Peyer's patch (tissue), 4 donors: ENCODE measurements around the gene CDRT4. TPM values are rescaled to one million over a fixed set of nuclear protein-coding genes. Genes with fewer than 3 reads are reported as not detected.
A peak's percentile ranks its signal among the peaks of the same experiment; 100 is the strongest.

Experiments
- DNase-seq, 3 donors: peaks; one replicate each; pipeline ENCODE4 v3.0.0-alpha.2; 2017 to 2019
- H3K27ac ChIP-seq, 4 donors: fragments of 200-600 bp; sonication (generic); one replicate each; pipeline ENCODE4 v1.5.1; 2016 to 2019
- H3K27me3 ChIP-seq, 2 donors: fragments of 200-600 bp; sonication (generic); one replicate each; pipeline ENCODE4 v1.5.1; 2019
- H3K36me3 ChIP-seq, 3 donors: fragments of 200-600 bp; sonication (generic); one replicate each; pipeline ENCODE4 v1.5.1; 2016 to 2019
- H3K4me1 ChIP-seq, 4 donors: fragments of 200-600 bp; sonication (generic); one replicate each; pipeline ENCODE4 v1.5.1; 2016 to 2019
- H3K4me3 ChIP-seq, 4 donors: fragments of 200-600 bp; sonication (generic); 1 replicate in 3 of 4; 2 replicates in 1 of 4; pipeline ENCODE4 v1.5.1; 2016 to 2019; ENCODE audit warnings: mild to moderate bottlenecking in 1 of 4
- H3K9me3 ChIP-seq, 4 donors: fragments of 200-600 bp; sonication (generic); one replicate each; pipeline ENCODE4 v1.5.1; 2016 to 2019; ENCODE audit warnings: mild to moderate bottlenecking in 1 of 4
- CTCF ChIP-seq, 6 experiments: fragments of 450-650 bp in 4 of 6; fragments of 200-600 bp in 2 of 6; sonication (generic) in 1 of 6; IDR thresholded peaks; one replicate each; pipeline ENCODE4 v1.5.1; 2017 to 2019; ENCODE audit warnings: antibody characterized with exemption in 6 of 6, mild to moderate bottlenecking in 3 of 6, moderate library complexity in 1 of 6
- POLR2A ChIP-seq, 2 donors: fragments of 450-650 bp; IDR thresholded peaks; one replicate each; pipeline ENCODE4 v1.5.1; 2017; ENCODE audit warnings: antibody characterized with exemption in 2 of 2, mild to moderate bottlenecking in 2 of 2, moderate library complexity in 2 of 2
- total RNA-seq, 4 donors: library from RNA; depleted of rRNA; stranded (reverse); fragments of >200 nt; gene quantifications; one replicate each; pipeline ENCODE4 v1.1.0, GENCODE V29; 2016

Gene CDRT4
- total RNA-seq, 4 donors from 2014 or later = 17.9 to 28.5 (median 26.4) TPM; not detected in 1

DNA sequence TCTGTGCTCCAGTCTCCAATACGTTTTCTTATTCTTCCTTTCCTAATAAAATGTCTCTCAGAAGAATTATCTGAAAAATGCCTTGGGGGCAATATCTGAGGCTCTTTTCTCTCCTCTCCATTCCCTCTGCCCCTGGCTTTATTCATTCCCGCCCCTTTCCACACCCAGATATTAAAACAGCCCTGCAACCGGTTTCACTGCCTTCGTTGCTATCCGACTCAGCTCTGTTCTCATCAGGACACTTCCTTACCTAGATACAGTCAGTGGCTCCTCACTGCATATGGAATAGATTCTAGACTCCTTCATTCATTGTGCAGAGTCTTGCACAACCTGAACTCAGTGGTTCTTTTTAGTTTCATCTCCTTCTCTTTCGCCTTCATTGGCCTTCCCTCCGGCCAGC is 74.0 kb downstream of the CDRT4 start:
- no peak for DNase-seq
- H3K4me3 ChIP-seq = no peak overlapping the region
- no peaks in the 10 kb centered on the region for H3K27me3 ChIP-seq
- peaks cover 0 to 5% (median 0%) of the 10 kb centered on the region in 4 donors for H3K4me1 ChIP-seq
- no peaks in the 10 kb centered on the region for H3K9me3 ChIP-seq
- H3K27ac ChIP-seq = no peak overlapping the region
- no peaks in the 10 kb centered on the region for H3K36me3 ChIP-seq
- TF ChIP-seq POLR2A (IDR thresholded peaks at IDR 0.05) = no peak
- no peak for TF ChIP-seq CTCF (IDR thresholded peaks at IDR 0.05)

DNA sequence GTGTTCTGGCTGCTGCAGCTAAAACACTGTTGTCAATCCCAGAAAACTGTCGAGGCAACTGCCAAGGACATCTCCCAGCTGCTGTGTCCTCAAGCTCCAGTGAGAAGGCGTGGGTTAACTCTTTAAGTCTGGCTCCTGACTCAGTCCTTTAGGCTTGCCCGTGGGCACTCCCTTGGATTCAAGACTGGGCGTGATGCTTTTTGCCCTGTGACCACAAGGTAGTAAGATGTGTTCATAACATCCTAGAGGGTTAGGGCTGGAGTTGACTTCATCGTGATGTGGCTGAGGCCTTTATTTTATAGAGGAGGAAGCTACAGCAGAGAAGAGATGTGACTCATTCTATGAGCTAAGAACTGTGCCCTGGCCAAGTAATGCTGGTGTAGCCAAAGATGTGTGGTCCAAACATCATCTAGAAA is 75.1 kb downstream of the CDRT4 start:
- Histone ChIP-seq H3K4me3 (no peak overlapping the region), H3K9me3 (no peaks in the 10 kb centered on the region), H3K27me3 (no peaks in the 10 kb centered on the region), H3K27ac (peak overlapping the region in 2 of 4 donors; percentile 59 to 62), H3K4me1 (no peaks in the 10 kb centered on the region), H3K36me3 (no peaks in the 10 kb centered on the region)
- peak in 1 of 3 donors; percentile 58 for DNase-seq
- TF ChIP-seq POLR2A (IDR thresholded peaks at IDR 0.05) = no peak
- no peak for TF ChIP-seq CTCF (IDR thresholded peaks at IDR 0.05)

- H3K27me3 ChIP-seq = no peaks in the 10 kb centered on the region
- H3K27ac ChIP-seq = no peak overlapping the region
- DNase-seq = no peak
- no peak overlapping the region for H3K4me3 ChIP-seq
- no peak for TF ChIP-seq CTCF (IDR thresholded peaks at IDR 0.05)
- TF ChIP-seq POLR2A (IDR thresholded peaks at IDR 0.05) = no peak
- no peaks in the 10 kb centered on the region for H3K36me3 ChIP-seq
- H3K4me1 ChIP-seq = peaks cover 0 to 11% (median 0%) of the 10 kb centered on the region in 4 donors
- no peaks in the 10 kb centered on the region for H3K9me3 ChIP-seq
These were observed 78.9 kb downstream of the CDRT4 start for GRCh38 chr17:15388356-15389041.

- no peaks in the 10 kb centered on the region for H3K36me3 ChIP-seq
- H3K27ac ChIP-seq = no peak overlapping the region
- peaks cover 0 to 24% (median 2%) of the 10 kb centered on the region in 4 donors for H3K4me1 ChIP-seq
- H3K9me3 ChIP-seq = no peaks in the 10 kb centered on the region
- H3K27me3 ChIP-seq = no peaks in the 10 kb centered on the region
- no peak overlapping the region for H3K4me3 ChIP-seq
- no peak for DNase-seq
- TF ChIP-seq CTCF (IDR thresholded peaks at IDR 0.05) = no peak
- TF ChIP-seq POLR2A (IDR thresholded peaks at IDR 0.05) = no peak
These were observed 81.3 kb downstream of the CDRT4 start for GRCh38 chr17:15386083-15386482.

Other genes starting within 250 kb of the CDRT4 start
- gene PMP22, start 202.3 kb downstream of the CDRT4 start, total RNA-seq = 100 to 1,000 TPM in 3 of 4 donors, 10 to 100 TPM in 1; 37.1 to 474 (median 298) TPM
- gene TEKT3, start 126.0 kb downstream of the CDRT4 start, total RNA-seq = 1 to 10 TPM in 2 of 4 donors, not detected in 2; 2.5 to 3.9 TPM
- 10 to 100 TPM; 17.3 to 53.2 (median 31.0) TPM for gene TVP23C, start 95.9 kb upstream of the CDRT4 start, total RNA-seq
- gene FBXW10B, start 152.1 kb upstream of the CDRT4 start, total RNA-seq = 1 to 10 TPM in 2 of 4 donors, under 1 TPM in 2; 0.53 to 9.9 (median 4.6) TPM
- 10 to 100 TPM; 12.4 to 17.8 (median 17.2) TPM for gene TRIM16, start 216.7 kb upstream of the CDRT4 start, total RNA-seq
- 10 to 100 TPM in 2 of 4 donors, 1 to 10 TPM in 2; 4.6 to 34.7 (median 7.8) TPM for gene ZNF286A, start 232.1 kb upstream of the CDRT4 start, total RNA-seq